HG02973 (cell line): ENCODE results near the gene STARD10.
"Not testable (repeated sequence)": the region's sequence is repeated elsewhere in the genome, so short reads cannot be mapped to it uniquely, and the experiment has no call there.

ENCODE experiments used
- ATAC-seq: cut with Tn5 transposase; IDR thresholded peaks from one replicate; pipeline ENCODE4 v1.9.1; 2021; ENCODE audit warnings: moderate library complexity; ENCODE audit not compliant: unreplicated experiment

The STARD10 gene

GRCh38 chr11:72808331-72808798, 14.5 kb upstream of the STARD10 start:
- ATAC-seq = no peak

- no peak for ATAC-seq
Measured at GRCh38 chr11:72807792-72808191, 13.9 kb upstream of the STARD10 start.

- no peak for ATAC-seq
Measured at GRCh38 chr11:72807021-72807693, 13.3 kb upstream of the STARD10 start.

DNA sequence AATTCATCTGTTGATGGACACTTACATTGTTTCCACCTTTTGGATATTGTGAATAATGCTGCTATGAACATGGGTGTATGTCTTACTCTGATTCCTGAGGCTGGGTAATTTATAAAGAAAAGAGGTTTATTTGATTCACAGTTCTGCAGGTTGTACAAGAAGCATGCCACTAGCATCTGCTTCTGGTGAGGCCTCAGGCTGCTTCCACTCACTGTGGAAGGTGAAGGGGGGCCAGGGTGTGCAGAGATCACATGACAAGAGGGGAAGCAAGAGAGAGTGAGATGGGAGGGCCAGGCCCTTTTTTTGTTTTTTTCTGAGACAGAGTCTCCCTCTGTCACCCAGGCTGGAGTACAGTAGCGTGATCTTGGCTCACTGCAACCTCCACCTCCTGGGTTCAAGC, 12.5 kb upstream of the STARD10 start:
- not testable (repeated sequence) for ATAC-seq

DNA sequence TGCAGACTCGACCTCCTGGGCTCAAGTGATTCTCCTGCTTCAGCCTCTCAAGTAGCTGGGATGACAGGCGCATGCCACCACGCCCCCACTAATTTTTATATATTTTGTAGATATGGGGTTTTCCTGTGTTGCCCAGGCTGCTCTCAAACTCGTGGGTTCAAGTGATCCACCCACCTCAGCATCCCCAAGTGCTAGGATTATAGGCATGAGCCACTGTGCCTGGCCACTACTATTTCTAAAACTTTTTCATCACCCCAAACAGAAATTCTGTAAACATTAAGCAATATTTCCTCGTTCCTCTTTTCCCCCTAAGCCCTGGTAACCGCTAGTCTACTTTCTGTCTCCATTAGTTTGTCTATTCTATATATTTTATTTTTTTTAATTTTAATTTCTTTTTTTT, 11.4 kb upstream of the STARD10 start:
- ATAC-seq = no peak

GRCh38 chr11:72802822-72803221, 9.0 kb upstream of the STARD10 start:
- ATAC-seq = no peak

DNA sequence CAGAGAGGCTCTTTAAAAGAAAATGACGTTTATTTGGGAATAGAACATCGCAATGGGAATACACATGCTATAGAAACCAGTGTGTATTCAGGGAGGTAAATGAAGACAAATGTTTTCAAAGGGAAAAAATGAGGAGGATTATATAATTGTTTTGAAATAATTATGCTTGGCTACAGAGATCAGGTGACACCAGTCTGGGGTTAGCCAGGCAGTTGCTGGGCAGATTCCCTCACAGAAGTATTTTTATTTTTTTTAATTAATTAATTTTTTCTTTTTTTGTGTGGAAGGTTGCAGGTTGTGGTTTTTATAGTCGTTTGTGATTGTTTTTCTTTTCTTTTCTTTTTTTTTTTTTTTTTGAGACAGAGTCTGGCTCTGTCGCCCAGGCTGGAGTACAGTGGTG, 5.6 kb upstream of the STARD10 start:
- ATAC-seq = no peak

GRCh38 chr11:72798361-72798760, 4.5 kb upstream of the STARD10 start:
- ATAC-seq = no peak

DNA sequence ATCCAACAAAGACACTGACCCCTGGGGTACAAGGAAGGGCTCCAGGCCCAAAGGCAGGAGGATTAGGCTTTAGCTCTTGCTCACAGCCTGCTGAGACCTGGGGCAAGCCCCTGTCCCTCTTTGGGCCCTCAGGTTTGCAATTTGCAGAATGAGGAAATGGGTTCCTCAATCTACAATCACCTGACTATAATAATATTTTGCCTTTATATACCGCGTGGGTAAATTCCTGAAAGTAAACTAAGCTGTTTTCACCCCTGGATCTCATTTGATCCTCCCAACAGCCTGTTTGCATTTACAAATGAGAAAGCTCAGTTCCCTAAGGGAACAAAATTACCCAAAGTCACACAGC, 797 bp downstream of the STARD10 start:
- ATAC-seq = no peak

DNA sequence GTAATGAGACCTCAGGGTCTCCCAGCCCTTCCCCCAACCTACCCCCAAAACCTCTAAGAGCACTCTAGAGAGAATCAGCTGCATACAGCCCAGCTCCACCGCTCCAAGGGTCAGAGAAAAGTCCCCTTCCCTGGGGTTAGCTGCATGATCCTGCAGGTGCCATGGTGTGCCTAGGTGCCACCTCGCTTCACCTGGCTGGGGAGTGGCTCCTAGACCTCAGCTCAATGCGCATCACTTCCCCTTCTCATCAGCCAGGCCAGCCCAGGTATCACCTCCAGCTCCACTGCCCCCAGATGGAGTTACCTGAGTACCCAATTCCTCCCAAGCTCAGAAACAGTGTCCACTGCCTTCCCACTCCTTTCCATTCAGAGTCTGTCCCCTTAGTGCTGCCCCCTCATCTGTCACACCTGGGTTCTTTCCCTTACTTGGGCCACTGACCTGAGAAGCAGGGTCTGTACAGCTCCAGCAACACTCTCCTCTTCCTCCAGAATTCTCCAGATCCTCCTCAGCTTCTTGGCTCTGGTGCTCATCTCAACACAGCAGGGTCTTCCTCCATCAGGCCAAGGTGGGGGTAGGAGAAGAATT, 1.3 kb downstream of the STARD10 start:
- no peak for ATAC-seq

- ATAC-seq = not testable (repeated sequence)
Measured at GRCh38 chr11:72791228-72791627, 2.6 kb downstream of the STARD10 start.

DNA sequence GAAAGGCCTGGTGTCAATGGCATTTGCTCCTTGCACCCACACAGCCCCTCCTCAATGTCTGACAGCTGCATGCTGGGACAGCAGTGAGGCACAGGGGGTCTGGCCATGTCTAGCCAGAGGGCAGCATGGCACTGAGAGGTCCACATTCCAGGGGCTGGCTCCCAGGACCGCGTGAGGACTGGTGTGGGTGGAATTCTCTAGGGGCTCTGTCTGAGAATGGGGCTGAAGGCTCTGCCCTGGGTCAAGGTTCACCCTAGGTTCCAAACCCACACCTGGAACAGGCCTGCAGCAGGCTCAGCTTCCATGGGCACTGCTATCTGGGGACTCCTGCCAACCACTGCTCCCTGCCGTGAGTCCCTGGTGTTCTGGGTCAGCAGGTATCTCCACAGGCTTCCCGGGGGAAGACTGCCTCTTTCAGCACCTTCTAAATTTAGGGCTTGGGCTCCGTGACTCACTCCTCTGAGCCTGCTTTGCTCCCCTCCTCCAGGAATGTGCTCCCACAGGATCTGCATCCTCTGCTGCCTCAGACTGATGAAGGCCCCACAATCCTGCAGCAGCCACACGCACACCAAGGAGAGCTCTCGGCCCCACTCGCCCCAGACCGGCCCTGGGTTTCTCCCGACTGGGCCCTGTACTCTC, 4.2 kb downstream of the STARD10 start:
- ATAC-seq = no peak

DNA sequence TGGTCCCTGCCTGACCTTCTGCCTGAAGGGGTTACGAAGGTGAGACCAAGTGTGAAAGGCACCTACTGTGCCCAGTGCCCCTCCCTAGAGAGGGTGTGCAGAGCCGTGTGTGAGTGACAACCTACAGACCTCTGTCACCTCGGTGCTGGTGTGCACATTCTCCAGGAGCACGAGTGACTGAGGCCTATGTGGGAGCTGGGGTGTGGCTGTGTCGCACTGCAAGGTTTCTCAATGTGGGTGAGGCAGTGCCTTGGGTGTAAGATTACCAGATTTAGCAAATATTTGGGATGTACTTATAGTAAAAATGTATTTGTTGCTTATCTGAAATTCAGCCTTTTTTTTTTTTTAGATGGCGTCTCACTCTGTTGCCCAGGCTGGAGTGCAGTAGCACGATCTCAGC, 5.6 kb downstream of the STARD10 start:
- ATAC-seq = no peak

GRCh38 chr11:72787216-72788104, 6.4 kb downstream of the STARD10 start:
- ATAC-seq = no peak

GRCh38 chr11:72786305-72787215, 7.3 kb downstream of the STARD10 start:
- no peak for ATAC-seq

GRCh38 chr11:72784662-72785061, 9.2 kb downstream of the STARD10 start:
- ATAC-seq = no peak

- no peak for ATAC-seq
Measured at GRCh38 chr11:72783144-72783905, 10.5 kb downstream of the STARD10 start.

GRCh38 chr11:72782081-72782920, 11.5 kb downstream of the STARD10 start:
- ATAC-seq = no peak
